T-helper 1 cell treated with Interleukin-12 subunit alpha and Interleukin-12 subunit beta and Interleukin-4 antibody, amounts not matched to agents 30 ng/mL and 1 ng/mL, for 36 hours (primary cell): ENCODE data around the gene RHD. TPM values are rescaled to one million over a fixed set of nuclear protein-coding genes. Genes with fewer than 3 reads are reported as not detected.
"Not testable (repeated sequence)": the region's sequence is repeated elsewhere in the genome, so short reads cannot be mapped to it uniquely, and the experiment has no call there.

ENCODE experiments used
- intact Hi-C: fragments of 100-400 bp; cut with micrococcal nuclease; formaldehyde crosslinking; loops from one replicate; pipeline ENCODE4 v1.15.1; 2024
- total RNA-seq: library from RNA; stranded (reverse); gene quantifications from 2 replicates; pipeline ENCODE4 v1.2.3, GENCODE V29; 2022

RHD gene
- not detected in 2 replicates for total RNA-seq

DNA sequence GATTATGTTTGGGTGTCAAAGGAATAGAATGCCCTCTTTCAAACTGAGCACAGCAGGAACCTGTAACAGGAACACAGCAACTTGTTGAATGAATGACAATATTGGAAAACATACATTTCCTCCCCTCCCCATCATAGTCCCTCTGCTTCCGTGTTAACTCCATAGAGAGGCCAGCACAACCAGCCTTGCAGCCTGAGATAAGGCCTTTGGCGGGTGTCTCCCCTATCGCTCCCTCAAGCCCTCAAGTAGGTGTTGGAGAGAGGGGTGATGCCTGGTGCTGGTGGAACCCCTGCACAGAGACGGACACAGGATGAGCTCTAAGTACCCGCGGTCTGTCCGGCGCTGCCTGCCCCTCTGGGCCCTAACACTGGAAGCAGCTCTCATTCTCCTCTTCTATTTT is at the start of gene RHD:
RHD (plus strand) TSS at position 272 of the 400 bp plus-strand sequence; CDS start at position 311, 39 bp downstream.
- intact Hi-C loops, result not testable (repeated sequence)

DNA sequence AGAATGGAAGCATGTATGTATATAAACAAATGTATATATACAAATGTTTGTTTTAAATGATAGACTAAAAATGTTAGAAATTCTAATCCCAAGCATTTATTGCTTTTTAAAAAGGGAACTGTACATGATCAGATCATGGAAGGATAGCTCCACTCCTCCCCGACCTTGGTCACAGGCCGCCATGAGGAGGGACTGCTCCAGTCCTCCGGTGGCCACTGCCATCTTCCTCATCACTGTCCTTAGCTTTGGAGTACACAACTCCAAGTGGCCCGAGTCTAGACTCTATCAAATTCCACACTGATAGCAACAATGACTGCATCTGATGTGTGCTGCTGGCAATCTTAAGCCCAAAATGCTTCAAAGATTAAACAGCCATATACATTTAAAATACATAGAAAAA is 49.7 kb upstream of the RHD start:
- intact Hi-C loops, result no loop called here

- intact Hi-C loops, result no loop called here
Measured at GRCh38 chr1:25223471-25223870, 48.8 kb upstream of the RHD start.

DNA sequence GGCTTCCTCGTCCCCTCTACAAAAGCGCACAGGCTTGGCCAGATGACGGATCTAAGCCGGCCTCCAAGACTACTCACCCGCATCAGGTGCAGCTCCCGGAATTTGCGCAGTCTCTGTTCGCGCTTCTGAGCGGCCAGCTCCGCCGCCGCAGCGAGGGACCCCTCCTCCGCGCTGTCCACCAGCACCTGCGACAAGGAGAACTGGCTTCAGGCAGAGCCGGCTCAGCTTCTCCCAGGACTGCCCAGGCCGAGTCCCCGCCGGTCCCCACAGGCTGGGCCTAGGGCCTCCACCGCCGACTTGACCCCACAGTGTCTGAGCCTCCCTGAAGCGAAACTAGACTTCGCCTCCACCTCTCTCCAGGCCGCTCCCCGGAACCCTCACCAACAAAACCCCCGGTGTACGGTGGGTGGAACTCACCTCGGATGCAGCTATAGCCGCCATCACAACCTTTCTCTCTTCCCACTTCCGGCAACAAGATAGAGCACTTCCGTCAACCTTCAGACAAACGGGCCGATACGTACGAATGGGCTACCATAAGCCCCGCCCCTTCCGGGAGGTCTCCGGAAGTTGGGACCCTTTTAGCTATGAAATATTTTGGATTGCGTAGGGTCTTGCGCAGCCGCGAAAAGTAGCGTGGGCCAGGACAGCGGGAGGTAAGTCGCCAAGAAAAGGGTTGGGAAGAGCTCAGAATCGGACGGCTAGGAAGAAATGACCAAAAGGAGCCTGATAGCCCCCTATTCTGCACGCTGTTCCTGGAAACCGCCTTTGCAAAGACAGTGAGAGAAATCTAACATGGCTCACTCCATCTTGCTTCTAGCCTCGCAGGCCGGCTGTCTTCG is 40.1 kb upstream of the RHD start, which contains the start of gene SYF2:
SYF2 (minus strand) TSS at position 476 of the 839 bp plus-strand sequence; CDS start at position 441, 35 bp downstream.
- intact Hi-C loops, result loop anchor here (1.0 to 10.0 kb wide), 11 partner anchors 8 to 766 kb away; partner anchors contain the start of genes CLIC4, MACO1, PAFAH2 and RSRP1

- intact Hi-C loops, result loop anchor here (1.0 to 10.0 kb wide), 11 partner anchors 7 to 765 kb away; partner anchors contain the start of genes CLIC4, MACO1, PAFAH2 and RSRP1
Measured at GRCh38 chr1:25232866-25233784, 39.2 kb upstream of the RHD start.

- intact Hi-C loops, result loop anchor here (10.0 kb wide), 1 partner anchor 271 kb away; no protein-coding TSS in a partner anchor
Measured at GRCh38 chr1:25235411-25235810, 36.9 kb upstream of the RHD start.

GRCh38 chr1:25236261-25236660 is 36.0 kb upstream of the RHD start:
- intact Hi-C loops, result loop anchor here (10.0 kb wide), 1 partner anchor 271 kb away; no protein-coding TSS in a partner anchor

- intact Hi-C loops, result loop anchor here (10.0 kb wide), 1 partner anchor 273 kb away; no protein-coding TSS in a partner anchor
Measured at GRCh38 chr1:25238046-25238445, 34.3 kb upstream of the RHD start.

DNA sequence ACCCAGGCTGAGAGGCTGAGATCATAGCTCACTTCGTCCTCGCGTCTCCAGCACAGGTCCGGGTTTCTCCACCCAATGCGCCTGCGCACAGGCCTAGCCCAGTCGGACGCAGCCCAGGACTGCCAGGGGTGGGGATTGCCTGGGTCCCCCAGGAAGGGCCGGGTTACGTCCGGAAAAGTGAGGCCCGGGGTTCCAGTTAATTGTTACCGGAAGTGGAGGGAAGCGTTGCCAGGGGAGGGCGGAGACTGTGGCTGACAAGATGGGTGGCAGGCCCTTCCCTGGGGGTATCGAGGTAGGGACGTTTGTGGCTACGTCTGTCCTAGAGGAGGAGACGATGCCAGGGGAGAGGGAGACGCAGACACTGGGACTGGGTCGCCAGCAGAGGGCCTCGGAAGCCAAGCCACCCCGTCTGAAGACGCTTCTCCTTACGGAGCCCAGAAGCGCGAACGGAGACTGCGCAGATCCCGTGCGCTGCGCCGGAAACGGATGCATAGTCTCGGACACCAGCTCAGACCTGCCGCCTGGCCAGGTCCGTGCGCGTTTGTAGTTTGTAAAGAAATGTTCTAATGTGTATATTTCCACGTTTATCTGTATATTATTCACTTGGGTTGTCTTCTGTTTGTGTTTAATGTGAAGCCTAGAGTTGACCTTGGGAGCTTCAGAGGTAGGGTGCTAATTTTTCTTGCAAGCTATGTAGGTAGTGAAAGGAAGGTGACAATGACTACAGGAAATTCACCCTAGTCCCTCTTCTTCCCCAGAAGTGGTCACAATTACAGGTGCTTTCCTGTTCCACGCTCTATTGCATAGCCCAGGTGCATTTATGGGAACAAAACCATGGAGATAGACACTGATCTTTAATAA is 32.4 kb upstream of the RHD start:
- intact Hi-C loops, result loop anchor here (1.0 to 10.0 kb wide), 8 partner anchors 7 to 1455 kb away; partner anchors contain the start of genes ARID1A, HMGN2, PNRC2 and RCAN3

DNA sequence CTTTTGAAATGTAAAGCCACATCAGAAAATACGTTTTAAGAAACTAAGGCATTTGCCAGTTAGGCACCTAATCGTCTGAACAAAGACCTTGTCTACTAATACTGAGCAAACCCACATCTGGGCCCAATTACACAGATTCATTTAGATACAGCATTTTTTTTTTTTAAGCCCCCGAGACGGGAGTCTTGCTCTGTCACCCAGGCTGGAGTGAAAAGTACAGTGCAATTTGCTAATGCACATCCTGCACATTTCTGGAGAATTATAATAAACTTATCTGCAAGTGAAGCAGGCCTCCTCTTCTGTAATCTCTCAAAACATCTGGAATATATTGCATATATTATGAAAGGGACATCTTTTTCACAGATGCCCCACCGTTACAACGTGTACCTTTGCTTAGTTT is 28.4 kb upstream of the RHD start:
- intact Hi-C loops, result loop anchor here (10.0 kb wide), 5 partner anchors 739 to 1451 kb away; partner anchors contain the start of genes ARID1A, HMGN2, PNRC2 and RCAN3

DNA sequence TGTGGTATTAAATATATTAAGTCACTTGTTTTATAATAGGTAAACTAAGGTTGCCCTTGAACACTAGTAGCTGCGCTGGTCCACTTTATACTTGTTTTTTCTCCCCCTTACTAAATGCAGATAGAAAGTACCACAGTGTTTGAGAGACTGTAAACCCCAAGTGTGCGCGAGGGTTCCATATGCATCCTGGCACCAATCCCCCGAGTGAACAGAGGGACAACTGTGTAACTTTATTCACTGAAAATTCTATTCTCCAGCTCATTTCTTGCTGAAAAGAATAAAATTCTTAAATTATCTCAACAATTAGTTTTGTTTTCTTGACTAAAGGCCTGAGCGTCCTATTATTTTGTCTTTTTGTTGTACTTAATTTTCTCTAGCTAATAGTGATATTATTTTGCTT is 26.9 kb upstream of the RHD start:
- intact Hi-C loops, result loop anchor here (5.0 to 10.0 kb wide), 9 partner anchors 498 to 1878 kb away; partner anchors contain the start of genes ARID1A, CLIC4, HMGN2 and PNRC2

DNA sequence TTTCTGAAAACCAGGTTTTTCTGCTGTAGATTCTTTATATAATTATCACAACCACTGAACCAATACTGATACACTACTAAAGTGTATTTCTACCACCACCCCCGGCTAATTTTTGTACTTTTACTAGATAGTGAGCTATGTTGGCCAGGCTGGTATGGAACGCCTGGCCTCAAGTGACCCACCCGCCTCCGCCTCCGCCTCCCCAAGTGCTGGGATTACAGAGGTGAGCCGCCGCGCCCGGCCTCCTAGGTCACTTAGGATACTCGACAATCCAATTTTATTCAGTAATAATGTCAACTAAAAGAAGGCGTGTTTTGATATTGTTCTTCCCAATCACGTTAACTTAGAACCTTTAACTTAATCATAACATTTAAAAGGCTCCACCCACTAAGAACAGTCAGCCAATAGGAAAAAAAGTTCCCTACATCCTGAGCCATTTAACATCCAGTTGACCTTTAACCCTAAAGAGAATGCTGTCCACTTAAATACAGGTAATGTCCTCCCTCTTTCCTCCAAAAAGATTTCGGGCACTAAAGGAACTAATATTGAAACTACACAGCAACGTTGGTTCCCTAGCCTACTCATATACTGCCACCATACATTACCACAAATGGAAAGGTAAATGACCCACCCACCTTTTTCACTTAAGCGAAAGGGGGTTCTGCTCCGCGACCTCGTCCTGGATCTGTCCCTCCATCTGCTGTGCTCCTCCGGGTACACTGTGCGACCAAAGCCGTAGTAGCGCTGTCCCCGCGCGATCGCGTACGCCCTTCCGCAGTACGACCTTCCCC is 26.3 kb upstream of the RHD start:
- intact Hi-C loops, result loop anchor here (2.0 to 10.0 kb wide), 10 partner anchors 371 to 1879 kb away; partner anchors contain the start of genes ARID1A, CLIC4, HMGN2 and MAN1C1

DNA sequence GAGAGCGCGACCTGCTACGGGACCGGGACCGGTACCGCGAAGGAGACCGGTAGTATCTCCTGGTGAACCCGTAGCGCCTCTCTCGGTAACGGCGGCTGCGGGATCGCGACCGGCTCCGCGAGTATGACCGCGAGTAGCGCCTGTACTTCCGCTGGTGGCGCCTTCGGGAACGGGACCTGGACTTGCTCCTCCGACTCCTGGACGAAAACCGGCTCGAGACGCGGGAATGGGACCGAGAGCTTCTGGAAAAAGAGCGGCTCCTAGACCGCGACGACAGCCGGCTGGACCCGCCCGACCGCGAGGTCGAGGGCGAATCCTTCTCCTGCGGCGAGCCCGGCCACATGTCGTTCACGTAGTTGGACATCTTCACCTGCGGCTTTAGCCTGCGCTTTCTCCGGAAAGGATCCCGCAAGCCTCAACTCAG is 25.7 kb upstream of the RHD start:
- intact Hi-C loops, result loop anchor here (1.0 to 10.0 kb wide), 15 partner anchors 7 to 1879 kb away; partner anchors contain the start of genes ARID1A, CLIC4, HMGN2 and MACO1

DNA sequence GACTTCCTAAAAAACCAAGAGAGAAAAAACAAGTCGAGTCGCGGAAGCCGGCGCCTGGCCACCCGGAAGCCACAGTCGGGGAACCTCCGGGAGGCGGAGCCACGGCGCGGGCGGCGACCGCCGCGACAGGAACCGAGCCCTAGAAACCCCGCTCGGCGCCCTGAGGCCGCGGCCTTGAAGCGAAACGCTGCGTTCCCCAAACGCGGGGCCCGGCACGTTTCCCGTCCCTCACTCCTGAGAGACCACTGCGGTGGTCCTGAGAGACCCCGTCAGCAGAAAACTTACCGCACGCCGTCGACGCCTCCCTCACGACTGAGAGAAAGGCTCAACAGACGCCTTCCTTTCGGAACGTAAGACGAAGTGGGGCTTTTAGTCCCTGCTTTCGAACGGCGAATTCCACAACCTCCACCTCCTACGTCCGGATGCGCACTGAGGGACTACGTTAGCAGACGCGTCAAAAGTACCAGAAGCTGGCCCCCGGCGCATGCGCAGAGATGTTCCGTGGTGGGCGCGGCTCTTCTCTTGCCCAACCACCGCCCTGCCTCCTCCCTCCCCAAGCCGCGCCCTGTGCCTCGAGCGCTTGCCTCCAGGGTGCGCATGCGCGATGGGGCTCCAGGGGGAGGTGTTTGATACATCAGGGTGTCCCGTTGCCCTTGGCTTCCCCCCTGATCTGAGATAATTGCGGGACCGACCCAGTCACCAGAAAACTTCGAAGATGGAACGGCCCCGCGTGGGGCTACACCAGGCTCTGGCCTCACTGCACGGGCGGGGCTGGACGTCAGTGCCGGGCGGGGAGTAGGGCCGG is 25.1 kb upstream of the RHD start, which contains the start of gene RSRP1:
RSRP1 (minus strand) TSS at position 431 of the 805 bp plus-strand sequence. CDS start 491 bp downstream, outside the sequence.
- intact Hi-C loops, result loop anchor here (1.0 to 10.0 kb wide), 15 partner anchors 8 to 1880 kb away; partner anchors contain the start of genes ARID1A, CLIC4, HMGN2 and MACO1

DNA sequence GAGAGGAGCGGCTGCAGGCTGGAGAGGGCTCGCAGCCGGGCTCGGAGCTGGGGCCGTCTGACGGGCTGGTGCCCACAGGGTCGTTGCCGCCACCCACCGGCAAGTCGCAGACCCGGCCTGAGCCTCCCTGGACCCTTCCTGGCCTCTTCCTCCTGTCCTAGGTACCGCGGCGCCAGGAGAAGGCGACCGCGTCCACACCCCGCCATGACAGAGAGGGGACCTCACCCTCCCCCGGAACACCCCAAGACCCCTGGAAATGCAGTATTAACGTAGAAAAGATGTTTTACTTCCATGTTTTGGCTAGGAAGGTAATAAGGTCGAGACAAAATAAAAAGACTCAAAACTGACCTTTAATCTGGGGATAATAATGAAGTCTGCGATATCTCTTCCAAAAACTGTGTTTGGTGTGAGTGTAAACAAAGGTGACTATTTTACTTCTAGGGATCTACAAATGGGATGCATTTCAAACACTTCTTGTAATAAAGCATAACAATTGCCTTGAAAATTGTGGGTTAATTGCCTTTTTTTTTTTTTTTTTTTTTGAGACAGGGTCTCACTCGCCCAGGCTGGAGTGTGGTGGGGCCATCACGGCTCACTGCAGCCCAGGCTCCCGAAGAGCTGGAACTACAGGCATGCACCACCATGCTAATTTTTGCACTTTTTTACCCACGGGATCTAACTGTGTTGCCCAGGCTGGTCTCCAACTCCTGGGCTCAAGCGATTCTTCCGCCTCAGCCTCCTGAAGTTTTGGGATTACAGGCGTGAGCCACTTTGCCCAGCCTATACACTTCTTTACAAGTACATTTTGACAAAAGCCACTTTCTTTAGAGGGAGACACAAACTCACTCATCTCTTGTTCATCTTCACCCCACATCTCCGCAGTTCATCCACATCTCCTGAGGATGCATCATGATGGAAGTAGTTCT is 24.2 kb upstream of the RHD start:
- intact Hi-C loops, result loop anchor here (1.0 to 10.0 kb wide), 15 partner anchors 9 to 1881 kb away; partner anchors contain the start of genes ARID1A, CLIC4, HMGN2 and MACO1

DNA sequence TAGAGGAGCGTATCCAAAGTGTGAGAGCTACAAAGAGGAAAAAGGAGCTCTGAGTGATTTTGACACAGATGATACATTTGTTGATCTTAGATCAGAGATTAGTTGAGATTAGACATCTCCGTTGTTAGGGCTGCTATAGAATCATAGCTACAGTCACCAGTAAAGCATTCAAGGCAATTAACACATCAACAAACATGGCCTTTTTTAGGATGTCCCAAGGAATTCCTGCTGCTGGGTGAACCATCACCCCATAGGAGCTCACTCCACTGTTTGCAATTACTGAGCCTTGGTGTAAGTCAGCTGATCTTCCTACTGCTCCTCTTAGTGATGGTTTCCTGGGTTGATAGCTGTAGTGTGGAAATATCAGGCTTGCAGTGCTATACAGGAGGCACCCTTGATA is 18.4 kb upstream of the RHD start:
- intact Hi-C loops, result no loop called here
